Measurements from ENCODE around the gene PVRIG.

GRCh38 chr7:100209493-100209892, 10.3 kb upstream of the PVRIG start:
- TF ChIP-seq CTCF (conservative IDR thresholded peaks at IDR 0.05; ENCODE audit: low read length), result no peak
- no peak for TF ChIP-seq EZH2phosphoT487 (IDR thresholded peaks at IDR 0.05; ENCODE audit: borderline replicate concordance)

All from Loucy (cell line).